ENCODE measurements around the gene PTPRQ.
"Not testable (repeated sequence)": the region's sequence is repeated elsewhere in the genome, so short reads cannot be mapped to it uniquely, and the experiment has no call there.

PTPRQ gene

GRCh38 chr12:80641936-80642335 lies 197.9 kb downstream of the PTPRQ start:
- no peak for DNase-seq

DNA sequence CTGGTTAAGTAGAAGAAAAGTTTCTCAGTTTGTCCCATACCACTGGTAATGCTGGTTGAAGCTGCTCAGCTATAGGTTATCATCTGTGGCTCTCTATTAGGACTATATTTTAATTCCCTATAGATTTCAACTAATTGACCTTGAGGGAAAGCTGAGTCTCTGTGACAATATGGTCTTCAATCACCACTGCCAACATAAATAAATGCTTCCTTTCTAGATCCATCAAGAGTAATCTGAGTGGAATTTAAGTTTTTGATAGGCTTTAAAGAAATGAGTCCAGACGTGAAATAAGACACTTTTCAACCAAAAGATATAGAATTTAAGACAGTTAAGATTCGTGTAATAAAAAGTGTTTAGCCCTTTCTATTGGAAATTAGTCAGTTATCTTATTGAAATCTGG lies 199.9 kb downstream of the PTPRQ start:
- no peak for DNase-seq

GRCh38 chr12:80648881-80649280 lies 204.8 kb downstream of the PTPRQ start:
- no peak for DNase-seq

DNA sequence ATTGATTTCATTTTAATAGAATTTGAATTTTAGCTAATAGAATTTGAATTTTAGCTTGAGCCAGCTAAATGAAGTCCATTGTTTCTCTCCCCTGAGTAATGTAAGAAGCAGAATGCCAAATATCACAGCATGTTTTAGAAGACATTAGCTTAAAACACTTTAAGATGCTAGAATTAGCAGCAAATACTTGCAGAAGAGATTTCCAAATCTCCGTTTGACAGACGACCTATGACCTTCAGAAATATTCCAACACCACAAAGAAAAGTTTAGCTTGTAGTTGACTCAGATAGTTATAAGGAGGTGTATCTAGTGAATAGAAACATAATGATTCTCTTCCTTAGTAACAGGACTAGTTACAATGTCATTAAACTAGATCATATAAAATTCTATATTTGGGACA lies 211.7 kb downstream of the PTPRQ start:
- DNase-seq, result no peak

- no peak for DNase-seq
Measured at GRCh38 chr12:80659512-80660063, 215.6 kb downstream of the PTPRQ start.

DNA sequence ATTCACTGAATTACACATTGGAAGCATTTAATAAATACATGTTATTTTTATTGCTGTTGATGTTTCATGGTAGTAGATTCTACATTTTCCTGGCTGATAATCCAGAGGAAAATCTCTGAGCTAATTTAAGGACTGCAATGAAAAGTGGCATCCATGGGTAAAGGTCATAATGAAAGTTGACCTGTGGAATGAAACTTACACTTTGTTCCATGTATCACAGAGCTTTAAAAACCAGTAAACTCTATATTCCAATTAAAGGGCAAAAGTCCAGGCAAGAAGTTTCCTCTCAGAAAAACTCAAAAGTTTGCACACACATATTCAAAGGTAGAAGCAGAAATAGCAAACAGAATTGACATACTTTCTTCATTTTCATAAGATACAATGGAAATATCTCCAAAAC lies 218.6 kb downstream of the PTPRQ start:
- no peak for DNase-seq

GRCh38 chr12:80670214-80670613 lies 226.2 kb downstream of the PTPRQ start:
- no peak for DNase-seq

DNA sequence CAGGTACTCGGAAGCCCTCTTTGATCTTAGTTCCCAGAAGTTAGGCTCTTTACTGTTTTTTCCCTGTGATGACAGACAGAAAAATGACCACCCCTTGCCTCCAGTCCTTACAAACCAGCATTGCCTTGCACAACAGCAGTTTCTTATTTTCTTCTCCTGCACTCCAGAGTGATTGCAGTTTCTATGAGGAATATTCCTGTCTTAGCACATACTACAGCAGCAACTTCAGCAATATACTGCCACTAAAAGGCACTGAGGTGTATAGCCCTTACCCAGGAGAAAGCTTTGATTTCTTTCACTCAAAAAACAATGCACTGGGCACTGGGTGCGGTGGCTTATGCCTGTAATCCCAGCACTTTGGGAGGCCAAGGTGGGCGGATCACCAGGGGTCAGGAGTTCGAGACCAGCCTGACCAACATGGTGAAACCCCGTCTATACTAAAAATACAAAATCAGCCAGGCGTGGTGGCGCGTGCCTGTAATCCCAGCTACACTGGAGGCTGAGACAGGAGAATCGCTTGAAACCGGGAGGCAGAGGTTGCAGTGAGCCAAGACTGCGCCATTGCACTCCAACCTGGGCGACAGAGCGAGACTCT lies 232.1 kb downstream of the PTPRQ start:
- not testable (repeated sequence) for DNase-seq

- no peak for DNase-seq
Measured at GRCh38 chr12:80676856-80677255, 232.8 kb downstream of the PTPRQ start.

DNA sequence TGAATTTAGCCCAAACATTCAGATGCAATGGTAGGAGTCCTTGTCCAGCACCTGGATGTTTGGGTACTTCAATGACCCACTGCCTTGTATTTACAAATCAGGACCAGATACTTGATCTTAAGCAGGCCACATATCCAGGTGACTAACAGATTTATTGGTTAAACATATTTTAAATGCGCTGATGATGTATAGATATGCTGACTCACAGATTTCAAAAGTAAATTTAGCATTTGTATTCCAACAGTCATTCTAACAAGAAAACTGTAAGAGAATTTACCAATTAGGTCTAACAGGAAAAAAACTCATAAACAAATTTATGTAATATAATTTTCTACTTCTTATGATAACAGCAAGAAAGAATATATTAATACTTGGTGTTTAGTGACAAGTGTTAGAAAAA lies 234.0 kb downstream of the PTPRQ start:
- DNase-seq, result no peak

DNA sequence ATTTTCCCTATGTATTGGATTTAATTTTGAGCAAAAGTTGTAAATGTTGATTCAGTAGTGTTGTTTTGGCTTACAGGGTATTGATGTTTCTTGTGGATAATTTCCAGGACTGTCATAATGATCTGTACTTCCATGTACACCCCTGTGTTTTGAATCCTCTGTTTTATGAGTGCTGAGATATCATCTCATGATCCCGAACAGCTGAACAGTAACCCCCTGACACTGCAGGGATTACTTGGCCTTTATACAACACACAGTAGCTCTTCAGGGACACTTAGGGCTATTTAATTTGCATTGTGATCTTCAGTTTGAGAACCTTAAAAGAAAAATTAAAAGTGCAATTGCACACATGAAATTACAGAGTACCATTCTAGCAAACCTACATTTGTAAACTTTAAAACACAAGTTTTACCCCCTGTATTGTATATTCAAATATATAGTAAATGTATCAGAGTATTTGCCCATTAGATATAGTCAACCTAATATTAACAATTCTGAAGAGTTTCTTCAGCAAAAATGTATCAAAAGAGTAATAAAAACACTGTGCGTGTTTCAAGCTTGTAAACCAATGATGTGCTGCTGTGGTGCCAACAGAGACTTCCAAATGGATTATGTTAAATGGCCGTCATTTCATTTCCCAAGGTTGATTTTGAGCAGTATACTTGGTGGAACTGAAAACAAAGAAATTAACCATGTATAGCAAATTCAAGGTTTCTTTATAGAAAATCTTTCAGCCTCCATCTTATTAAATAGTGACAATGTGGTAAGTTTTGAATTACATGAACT lies 235.5 kb downstream of the PTPRQ start:
- DNase-seq, result no peak

DNA sequence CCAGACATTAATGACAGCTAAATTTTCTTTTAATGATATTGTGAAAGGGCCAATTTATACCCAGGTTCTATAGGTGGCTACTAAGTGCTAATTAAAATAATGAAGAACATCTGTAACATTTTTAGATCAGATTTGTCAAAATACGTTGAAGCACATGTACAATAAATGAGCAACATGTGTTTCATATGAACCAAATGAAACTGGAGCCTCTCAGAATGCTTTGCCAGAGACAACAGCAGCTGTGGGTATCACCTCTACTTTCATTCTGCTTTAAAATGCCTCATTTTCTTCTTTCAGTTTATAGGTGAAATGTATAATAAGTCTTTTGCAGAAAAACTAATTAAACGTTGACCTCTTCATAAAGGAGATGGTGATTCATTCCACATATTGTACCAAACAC lies 237.3 kb downstream of the PTPRQ start:
- no peak for DNase-seq

DNA sequence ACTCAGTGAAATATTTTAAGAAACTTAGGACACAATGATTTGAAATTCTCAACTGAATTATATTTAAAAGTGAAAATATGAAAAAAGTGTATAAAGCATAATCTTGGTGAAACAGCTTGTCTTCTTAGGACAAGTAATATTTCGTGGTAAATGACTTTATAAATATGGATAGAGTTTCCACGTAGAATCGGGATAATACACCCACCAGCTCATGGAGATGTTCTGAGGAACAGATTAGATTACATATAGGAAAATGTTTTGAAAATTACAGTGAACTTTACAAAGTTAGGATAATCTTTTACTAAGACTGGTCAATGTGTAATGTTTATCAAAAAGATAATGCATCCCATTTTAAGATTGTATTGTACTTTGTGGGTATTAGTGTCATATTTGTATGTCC lies 237.8 kb downstream of the PTPRQ start:
- no peak for DNase-seq

- no peak for DNase-seq
Measured at GRCh38 chr12:80684077-80684495, 240.1 kb downstream of the PTPRQ start.

DNA sequence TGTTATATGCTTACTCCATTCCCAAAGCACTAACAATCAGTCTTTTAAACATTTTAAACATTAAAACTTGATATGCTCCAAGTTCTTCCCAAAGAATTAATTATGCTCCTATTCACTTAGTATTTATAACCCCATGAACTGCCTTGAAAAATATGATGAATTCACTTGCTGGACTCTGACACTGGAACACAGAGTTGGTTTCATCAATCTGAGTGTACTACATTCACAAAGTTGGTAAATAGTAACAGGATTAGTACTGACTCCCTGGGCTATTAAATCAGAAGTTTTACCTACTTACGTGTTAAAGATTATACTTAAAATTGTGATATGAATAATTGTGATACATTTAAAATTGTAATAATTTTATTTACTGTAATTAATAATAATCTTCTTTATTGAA lies 246.1 kb downstream of the PTPRQ start:
- DNase-seq, result no peak

- DNase-seq, result no peak
Measured at GRCh38 chr12:80690513-80690912, 246.5 kb downstream of the PTPRQ start.

- DNase-seq, result no peak
Measured at GRCh38 chr12:80692114-80692513, 248.1 kb downstream of the PTPRQ start.

DNA sequence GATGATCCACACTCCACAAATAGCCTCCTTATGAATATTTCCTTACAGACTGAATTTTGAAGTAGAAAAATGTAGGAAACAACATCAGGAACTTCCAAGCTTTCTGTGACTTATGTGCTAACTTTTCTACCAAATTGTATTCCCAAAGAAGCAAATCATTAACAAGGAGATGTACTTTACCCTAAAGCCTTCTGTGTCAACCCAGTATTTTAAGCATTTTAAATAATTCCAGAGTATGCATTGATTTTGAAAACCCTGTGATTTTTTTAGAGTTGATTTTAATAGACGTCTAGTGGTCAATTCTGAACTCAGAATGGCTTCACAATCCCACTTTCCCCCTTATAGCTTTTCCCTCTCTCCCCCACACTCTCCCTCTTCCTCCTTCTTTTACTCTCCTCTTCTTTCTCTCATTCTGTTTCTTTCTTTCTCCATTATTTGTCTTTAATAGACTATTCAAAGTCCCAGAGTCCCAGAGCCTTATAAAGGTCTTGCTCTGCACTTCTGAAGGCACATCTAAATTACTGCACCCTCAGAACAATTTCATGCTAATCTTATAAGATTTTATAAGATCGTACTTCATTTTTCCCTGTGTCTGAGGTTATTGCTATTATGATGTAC lies 253.3 kb downstream of the PTPRQ start:
- no peak for DNase-seq

DNA sequence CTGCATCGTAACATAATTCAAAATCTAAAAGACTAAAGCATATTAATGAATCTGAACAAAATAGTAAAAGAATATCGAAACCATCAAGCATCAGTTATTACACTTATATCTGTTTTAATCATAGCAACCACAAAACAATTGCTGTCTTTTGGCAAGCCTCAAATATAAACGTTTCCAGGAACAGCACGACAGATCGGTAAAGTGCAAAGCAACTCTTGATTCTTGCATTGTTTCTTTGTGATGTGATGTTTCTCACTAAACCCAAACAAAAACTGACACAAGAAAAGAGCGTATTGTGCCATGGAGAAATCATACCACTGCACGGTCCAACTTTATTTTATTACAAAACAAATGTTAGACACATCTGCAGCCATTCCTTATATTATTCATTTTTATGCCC lies 254.2 kb downstream of the PTPRQ start:
- DNase-seq, result no peak

DNA sequence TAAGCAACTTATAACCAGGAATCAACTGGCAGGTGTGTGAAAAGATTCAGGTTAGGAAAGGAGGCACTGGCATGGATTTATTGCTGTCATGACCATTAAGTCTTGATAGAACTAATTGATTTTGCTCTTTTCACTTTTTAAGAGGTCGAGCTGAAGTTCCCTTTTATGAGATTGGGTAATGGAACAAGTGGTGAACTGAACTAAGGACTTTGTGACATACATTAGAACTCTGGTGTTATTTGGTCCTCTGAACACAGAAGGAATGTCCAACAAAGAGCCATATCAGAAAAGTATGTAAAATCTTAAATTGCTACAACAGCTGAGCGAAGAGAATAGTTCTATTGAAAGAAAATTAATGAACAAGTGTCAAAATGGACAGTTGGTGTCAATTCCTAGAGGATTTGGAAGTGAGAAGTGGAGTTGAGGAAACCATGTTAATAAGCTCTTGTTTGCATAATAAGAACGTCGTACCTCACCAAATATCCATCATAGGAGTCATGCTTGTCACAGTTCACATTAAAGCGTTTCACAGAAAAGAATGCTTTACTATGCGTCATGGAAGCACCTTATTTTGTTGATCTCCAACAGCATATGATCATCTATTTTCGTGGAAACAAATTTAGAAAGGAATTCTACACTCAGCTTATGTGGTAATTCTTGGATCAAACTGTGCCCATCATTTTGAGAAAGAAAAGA lies 255.0 kb downstream of the PTPRQ start:
- DNase-seq, result no peak

DNA sequence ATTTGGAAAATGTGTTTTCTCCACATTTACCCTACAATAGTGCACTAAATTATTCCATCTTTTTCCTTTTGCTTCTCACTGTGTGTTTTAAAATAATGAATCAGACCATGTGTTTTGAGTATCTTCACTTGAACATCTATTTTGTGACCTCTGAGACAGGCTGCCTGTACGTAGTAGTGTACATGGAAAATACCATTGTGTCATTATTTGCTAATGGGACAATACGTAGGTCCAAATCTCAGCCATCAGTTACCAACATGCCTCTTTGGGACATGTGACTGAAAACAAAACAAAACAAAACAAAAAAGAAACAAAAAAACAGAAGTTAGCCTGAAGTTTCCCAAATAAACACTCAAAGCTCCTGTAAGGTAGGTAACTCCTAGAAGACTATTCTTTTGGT lies 256.3 kb downstream of the PTPRQ start:
- DNase-seq, result no peak

DNA sequence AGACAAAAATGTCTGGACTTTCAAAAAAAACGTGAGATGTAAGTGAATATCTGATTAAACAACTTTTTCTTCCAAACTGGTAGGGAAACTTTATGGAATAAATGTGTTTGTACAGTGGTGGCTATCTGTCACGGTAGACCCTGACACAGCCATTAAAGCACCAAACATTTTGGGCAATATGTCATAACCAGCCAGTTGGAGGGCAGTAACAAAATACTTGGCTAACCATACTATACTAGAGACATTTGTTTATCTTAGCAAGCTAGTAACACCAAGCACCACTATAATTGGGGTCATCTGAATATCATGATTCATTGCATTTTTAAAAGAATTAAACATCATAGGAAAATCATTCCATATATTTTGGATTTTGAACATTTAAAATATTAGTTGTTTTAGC lies 257.4 kb downstream of the PTPRQ start:
- no peak for DNase-seq

All from suppressor macrophage (primary cell).